ENCODE results near the gene RNPS1. TPM values are rescaled to one million over a fixed set of nuclear protein-coding genes. Genes with fewer than 3 reads are reported as not detected.

Gene RNPS1
- total and polyA plus RNA-seq, 12 donors: 83.5 to 176 (median 110) TPM

DNA sequence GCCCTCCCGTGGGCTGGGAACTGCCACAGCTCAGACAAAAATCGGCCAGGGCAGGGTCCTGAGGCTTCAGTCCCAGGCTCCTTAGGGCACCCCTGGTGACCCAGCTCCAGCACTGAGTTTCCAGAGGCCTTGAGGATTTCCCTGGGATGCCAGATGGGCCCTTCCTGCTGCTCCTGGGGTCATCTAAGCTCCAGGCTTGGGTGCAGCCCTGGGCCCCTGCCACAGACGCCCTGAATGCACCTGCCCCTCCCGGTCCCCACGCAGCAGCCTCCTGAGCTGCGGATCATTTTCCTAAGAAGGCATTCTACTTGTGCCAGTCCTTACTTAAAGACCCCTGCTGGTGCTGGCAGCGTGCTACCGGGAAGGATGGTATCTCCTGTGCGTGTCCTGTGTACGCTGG is 6.0 kb upstream of the RNPS1 start:
- no peak for DNase-seq
- intact Hi-C loops (cut with DNase I): no loop called here
- Histone ChIP-seq H3K4me1 (replicated peaks in 1 of 2) (peaks cover 7 to 12% of the 10 kb centered on the region in 2 donors), H3K4me3 (no peak overlapping the region), H3K27ac (no peak overlapping the region), H3K27me3 (no peaks in the 10 kb centered on the region), H3K36me3 (replicated peaks in 1 of 2) (no peaks in the 10 kb centered on the region), H3K9me3 (replicated peaks in 1 of 3) (no peaks in the 10 kb centered on the region)
- 77 to 100% (median 84%) methylated on average over 2 to 10 of the region's 10 CpGs for WGBS, 4 donors
- TF ChIP-seq, protein P1, sequence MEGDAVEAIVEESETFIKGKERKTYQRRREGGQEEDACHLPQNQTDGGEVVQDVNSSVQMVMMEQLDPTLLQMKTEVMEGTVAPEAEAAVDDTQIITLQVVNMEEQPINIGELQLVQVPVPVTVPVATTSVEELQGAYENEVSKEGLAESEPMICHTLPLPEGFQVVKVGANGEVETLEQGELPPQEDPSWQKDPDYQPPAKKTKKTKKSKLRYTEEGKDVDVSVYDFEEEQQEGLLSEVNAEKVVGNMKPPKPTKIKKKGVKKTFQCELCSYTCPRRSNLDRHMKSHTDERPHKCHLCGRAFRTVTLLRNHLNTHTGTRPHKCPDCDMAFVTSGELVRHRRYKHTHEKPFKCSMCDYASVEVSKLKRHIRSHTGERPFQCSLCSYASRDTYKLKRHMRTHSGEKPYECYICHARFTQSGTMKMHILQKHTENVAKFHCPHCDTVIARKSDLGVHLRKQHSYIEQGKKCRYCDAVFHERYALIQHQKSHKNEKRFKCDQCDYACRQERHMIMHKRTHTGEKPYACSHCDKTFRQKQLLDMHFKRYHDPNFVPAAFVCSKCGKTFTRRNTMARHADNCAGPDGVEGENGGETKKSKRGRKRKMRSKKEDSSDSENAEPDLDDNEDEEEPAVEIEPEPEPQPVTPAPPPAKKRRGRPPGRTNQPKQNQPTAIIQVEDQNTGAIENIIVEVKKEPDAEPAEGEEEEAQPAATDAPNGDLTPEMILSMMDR (IDR thresholded peaks at IDR 0.05): no peak
- no peak for TF ChIP-seq POLR2A (IDR thresholded peaks at IDR 0.05)

GRCh38 chr16:2273484-2273883 is 5.6 kb upstream of the RNPS1 start:
- Histone ChIP-seq H3K9me3 (replicated peaks in 1 of 3) (no peaks in the 10 kb centered on the region), H3K4me3 (no peak overlapping the region), H3K4me1 (replicated peaks in 1 of 2) (peaks cover 7 to 12% of the 10 kb centered on the region in 2 donors), H3K27me3 (no peaks in the 10 kb centered on the region), H3K27ac (no peak overlapping the region), H3K36me3 (replicated peaks in 1 of 2) (no peaks in the 10 kb centered on the region)
- intact Hi-C loops (cut with DNase I): no loop called here
- 71 to 97% (median 78%) methylated on average over 5 to 16 of the region's 16 CpGs for WGBS, 4 donors
- DNase-seq: no peak
- no peak for TF ChIP-seq POLR2A (IDR thresholded peaks at IDR 0.05)
- TF ChIP-seq, protein P1 (IDR thresholded peaks at IDR 0.05): no peak

DNA sequence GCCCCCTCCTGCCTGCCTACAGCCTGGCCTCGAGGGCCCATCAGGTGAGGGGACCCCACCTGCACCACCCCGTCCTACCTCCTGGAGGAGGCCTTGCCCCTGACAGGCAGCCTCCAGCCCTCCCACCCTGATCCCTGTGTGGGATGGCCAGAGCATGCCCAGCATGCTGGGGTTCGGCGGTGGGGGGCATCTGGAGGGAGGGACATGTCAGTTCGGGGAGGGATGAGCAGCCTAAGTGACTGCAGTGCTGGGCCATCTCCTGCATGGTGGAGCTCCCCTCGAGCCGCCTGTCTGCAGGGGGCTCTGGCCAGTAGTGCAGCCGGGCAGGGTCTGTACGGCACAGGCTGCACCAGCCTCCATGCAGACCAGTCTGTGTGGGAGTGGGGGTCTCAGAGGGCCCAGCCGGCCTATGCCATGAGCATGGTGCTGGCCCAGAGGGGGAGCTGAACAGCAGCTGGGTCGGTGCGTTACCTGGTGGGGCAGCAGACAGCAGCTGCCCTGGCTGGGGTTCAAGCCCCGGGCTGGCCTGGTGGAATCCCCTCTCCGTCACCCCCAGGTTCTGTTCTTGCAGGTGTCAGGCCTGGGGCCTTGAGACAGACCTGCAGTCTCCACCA is 4.0 kb upstream of the RNPS1 start:
- no peak for DNase-seq
- H3K27me3 ChIP-seq: no peaks in the 10 kb centered on the region
- peaks cover 7 to 13% of the 10 kb centered on the region in 2 donors for H3K4me1 ChIP-seq (replicated peaks in 1 of 2)
- H3K27ac ChIP-seq: no peak overlapping the region
- no peaks in the 10 kb centered on the region for H3K9me3 ChIP-seq (replicated peaks in 1 of 3)
- TF ChIP-seq, protein P1 (IDR thresholded peaks at IDR 0.05): no peak
- TF ChIP-seq POLR2A (IDR thresholded peaks at IDR 0.05): no peak
- WGBS, 4 donors: 83 to 91% (median 91%) methylated on average over 4 to 14 of the region's 14 CpGs; no CpG with 5 or more reads in 1 of the 4 donors
- H3K4me3 ChIP-seq: no peak overlapping the region
- no peaks in the 10 kb centered on the region for H3K36me3 ChIP-seq (replicated peaks in 1 of 2)
- intact Hi-C loops (cut with DNase I): no loop called here

GRCh38 chr16:2270588-2271470 is 2.9 kb upstream of the RNPS1 start:
- intact Hi-C loops (cut with DNase I): no loop called here
- DNase-seq: no peak
- no peak overlapping the region for H3K4me3 ChIP-seq
- 80 to 92% (median 83%) methylated on average over 6 to 15 of the region's 15 CpGs for WGBS, 4 donors
- peaks cover 13 to 22% of the 10 kb centered on the region in 2 donors for H3K4me1 ChIP-seq (replicated peaks in 1 of 2)
- TF ChIP-seq POLR2A (IDR thresholded peaks at IDR 0.05): no peak
- TF ChIP-seq, protein P1 (IDR thresholded peaks at IDR 0.05): no peak
- H3K27me3 ChIP-seq: no peaks in the 10 kb centered on the region
- H3K9me3 ChIP-seq (replicated peaks in 1 of 3): no peaks in the 10 kb centered on the region
- H3K36me3 ChIP-seq (replicated peaks in 1 of 2): peaks cover 0 to under 1% of the 10 kb centered on the region in 2 donors
- H3K27ac ChIP-seq: no peak overlapping the region

Data from adrenal gland (tissue), 12 donors.